HG03469 (cell line): ENCODE data around the gene RNF212B.

Experiments
- ATAC-seq: cut with Tn5 transposase; IDR thresholded peaks from one replicate; pipeline ENCODE4 v1.9.1; 2021; ENCODE audit warnings: mild to moderate bottlenecking, moderate library complexity, moderate number of reproducible peaks; ENCODE audit not compliant: unreplicated experiment

The RNF212B gene

GRCh38 chr14:23294734-23295561, 57.2 kb downstream of the RNF212B start:
- ATAC-seq: no peak

- ATAC-seq: no peak
Measured at GRCh38 chr14:23296012-23296777, 58.5 kb downstream of the RNF212B start.

- ATAC-seq: no peak
Measured at GRCh38 chr14:23297096-23297495, 59.4 kb downstream of the RNF212B start.

- no peak for ATAC-seq
Measured at GRCh38 chr14:23297611-23298277, 60.0 kb downstream of the RNF212B start.

GRCh38 chr14:23299211-23299957, 61.6 kb downstream of the RNF212B start:
- no peak for ATAC-seq

GRCh38 chr14:23299986-23300686, 62.4 kb downstream of the RNF212B start:
- ATAC-seq: no peak

GRCh38 chr14:23300687-23301223, 63.0 kb downstream of the RNF212B start:
- no peak for ATAC-seq

- ATAC-seq: peak; percentile 57
Measured at GRCh38 chr14:23301288-23301968, 63.7 kb downstream of the RNF212B start.

- peak; percentile 5 for ATAC-seq
Measured at GRCh38 chr14:23301969-23302289, 64.2 kb downstream of the RNF212B start.

GRCh38 chr14:23302290-23303225, 64.8 kb downstream of the RNF212B start, which contains the start of gene PPP1R3E:
Gene PPP1R3E, minus strand, starts transcription at chr14:23302859. Its CDS starts 283 bp downstream, at chr14:23302576.
- ATAC-seq: peak; percentile 26

- no peak for ATAC-seq
Measured at GRCh38 chr14:23306412-23307145, 68.8 kb downstream of the RNF212B start, which contains the start of gene BCL2L2. Gene BCL2L2, plus strand, starts transcription at chr14:23306833. Its CDS starts 935 bp downstream, at chr14:23307768.

GRCh38 chr14:23307146-23307530, 69.4 kb downstream of the RNF212B start:
- ATAC-seq: no peak

GRCh38 chr14:23307687-23308644, 70.2 kb downstream of the RNF212B start:
- ATAC-seq: no peak

GRCh38 chr14:23308721-23309445, 71.1 kb downstream of the RNF212B start:
- no peak for ATAC-seq

- no peak for ATAC-seq
Measured at GRCh38 chr14:23310546-23310945, 72.8 kb downstream of the RNF212B start.

GRCh38 chr14:23316300-23316699, 78.6 kb downstream of the RNF212B start:
- no peak for ATAC-seq
